Stimulated activated CD8-positive, alpha-beta memory T cell treated with anti-CD3 and anti-CD28 coated beads, Interleukin-7, amount 100 ng/mL, for 4 hours (primary cell): ENCODE data around the gene GRM7.

Experiments used
- DNase-seq, 2 donors: peaks; one replicate each; pipeline ENCODE4 v3.0.0-alpha.2; 2020; ENCODE audit warnings: low read depth in 2 of 2

GRM7 gene

GRCh38 chr3:7146529-7146928 lies 285.6 kb downstream of the GRM7 start:
- no peak for DNase-seq

- no peak for DNase-seq
Measured at GRCh38 chr3:7158516-7158915, 297.6 kb downstream of the GRM7 start.

- no peak for DNase-seq
Measured at GRCh38 chr3:7160689-7161088, 299.8 kb downstream of the GRM7 start.

GRCh38 chr3:7166460-7166859 lies 305.5 kb downstream of the GRM7 start:
- DNase-seq = no peak

GRCh38 chr3:7171493-7171892 lies 310.6 kb downstream of the GRM7 start:
- no peak for DNase-seq

GRCh38 chr3:7172996-7173395 lies 312.1 kb downstream of the GRM7 start:
- no peak for DNase-seq

- DNase-seq = no peak
Measured at GRCh38 chr3:7188551-7188950, 327.6 kb downstream of the GRM7 start.

GRCh38 chr3:7190095-7190494 lies 329.2 kb downstream of the GRM7 start:
- no peak for DNase-seq

- no peak for DNase-seq
Measured at GRCh38 chr3:7193269-7193668, 332.4 kb downstream of the GRM7 start.

GRCh38 chr3:7194071-7194835 lies 333.3 kb downstream of the GRM7 start:
- no peak for DNase-seq

GRCh38 chr3:7195934-7196333 lies 335.0 kb downstream of the GRM7 start:
- no peak for DNase-seq

GRCh38 chr3:7201784-7202183 lies 340.9 kb downstream of the GRM7 start:
- DNase-seq = no peak

GRCh38 chr3:7203969-7204847 lies 343.3 kb downstream of the GRM7 start:
- DNase-seq = no peak

- DNase-seq = no peak
Measured at GRCh38 chr3:7204848-7205156, 343.9 kb downstream of the GRM7 start.

- DNase-seq = no peak
Measured at GRCh38 chr3:7205535-7205934, 344.6 kb downstream of the GRM7 start.

GRCh38 chr3:7205962-7206361 lies 345.0 kb downstream of the GRM7 start:
- no peak for DNase-seq

GRCh38 chr3:7207125-7207524 lies 346.2 kb downstream of the GRM7 start:
- DNase-seq = no peak

GRCh38 chr3:7207928-7208327 lies 347.0 kb downstream of the GRM7 start:
- no peak for DNase-seq

- DNase-seq = no peak
Measured at GRCh38 chr3:7209098-7209497, 348.2 kb downstream of the GRM7 start.

- no peak for DNase-seq
Measured at GRCh38 chr3:7211740-7212139, 350.8 kb downstream of the GRM7 start.

GRCh38 chr3:7215706-7216105 lies 354.8 kb downstream of the GRM7 start:
- no peak for DNase-seq

GRCh38 chr3:7226393-7226792 lies 365.5 kb downstream of the GRM7 start:
- DNase-seq = no peak

GRCh38 chr3:7238565-7239295 lies 377.8 kb downstream of the GRM7 start:
- no peak for DNase-seq
